ENCODE results near the gene ANTXRL.

- no peak for TF ChIP-seq CTCF (IDR thresholded peaks at IDR 0.05)
- no peak for TF ChIP-seq POLR2AphosphoS5 (IDR thresholded peaks at IDR 0.05; ENCODE audit: insufficient read depth in 1 of 2, low read depth in 1 of 2)
- no peak for TF ChIP-seq POLR2A (IDR thresholded peaks at IDR 0.05)
Measured at GRCh38 chr10:46285966-46286620, 704 bp upstream of the ANTXRL start.

Data from vagina (tissue), 2 donors.